Ishikawa (cell line): ENCODE measurements around the gene TUBB6.

ENCODE experiments used
- CEBPB ChIP-seq: IDR thresholded peaks from 2 replicates; pipeline ENCODE4 v1.6.1; 2012
- CREB1 ChIP-seq: IDR thresholded peaks from 2 replicates; pipeline ENCODE4 v1.6.1; 2012; ENCODE audit warnings: low read depth
- EGR1 ChIP-seq: IDR thresholded peaks from 2 replicates; pipeline ENCODE4 v1.6.1; 2012
- EP300 ChIP-seq: IDR thresholded peaks from 2 replicates; pipeline ENCODE4 v1.6.1; 2012; ENCODE audit warnings: borderline replicate concordance
- FOXM1 ChIP-seq: IDR thresholded peaks from 2 replicates; pipeline ENCODE4 v1.6.1; 2012; ENCODE audit warnings: low read depth, borderline replicate concordance
- NFIC ChIP-seq: IDR thresholded peaks from 2 replicates; pipeline ENCODE4 v1.6.1; 2012
- RAD21 ChIP-seq: IDR thresholded peaks from 2 replicates; pipeline ENCODE4 v1.6.1; 2012; ENCODE audit warnings: low read depth
- TAF1 ChIP-seq: IDR thresholded peaks from 2 replicates; pipeline ENCODE4 v1.6.1; 2012; ENCODE audit warnings: low read depth, mild to moderate bottlenecking
- TEAD4 ChIP-seq: IDR thresholded peaks from 2 replicates; pipeline ENCODE4 v1.6.1; 2012
- YY1 ChIP-seq: IDR thresholded peaks from 2 replicates; pipeline ENCODE4 v1.6.1; 2012; ENCODE audit warnings: low read depth
- TF ChIP-seq, protein P1 (sequence below): IDR thresholded peaks from 2 replicates; pipeline ENCODE4 v1.6.1; 2012
- TF ChIP-seq, protein P2 (sequence below): IDR thresholded peaks from 2 replicates; pipeline ENCODE4 v1.6.1; 2012; ENCODE audit warnings: low read depth, mild to moderate bottlenecking
- TF ChIP-seq, protein P3 (sequence below): IDR thresholded peaks from 2 replicates; pipeline ENCODE4 v1.6.1; 2012

DNA sequence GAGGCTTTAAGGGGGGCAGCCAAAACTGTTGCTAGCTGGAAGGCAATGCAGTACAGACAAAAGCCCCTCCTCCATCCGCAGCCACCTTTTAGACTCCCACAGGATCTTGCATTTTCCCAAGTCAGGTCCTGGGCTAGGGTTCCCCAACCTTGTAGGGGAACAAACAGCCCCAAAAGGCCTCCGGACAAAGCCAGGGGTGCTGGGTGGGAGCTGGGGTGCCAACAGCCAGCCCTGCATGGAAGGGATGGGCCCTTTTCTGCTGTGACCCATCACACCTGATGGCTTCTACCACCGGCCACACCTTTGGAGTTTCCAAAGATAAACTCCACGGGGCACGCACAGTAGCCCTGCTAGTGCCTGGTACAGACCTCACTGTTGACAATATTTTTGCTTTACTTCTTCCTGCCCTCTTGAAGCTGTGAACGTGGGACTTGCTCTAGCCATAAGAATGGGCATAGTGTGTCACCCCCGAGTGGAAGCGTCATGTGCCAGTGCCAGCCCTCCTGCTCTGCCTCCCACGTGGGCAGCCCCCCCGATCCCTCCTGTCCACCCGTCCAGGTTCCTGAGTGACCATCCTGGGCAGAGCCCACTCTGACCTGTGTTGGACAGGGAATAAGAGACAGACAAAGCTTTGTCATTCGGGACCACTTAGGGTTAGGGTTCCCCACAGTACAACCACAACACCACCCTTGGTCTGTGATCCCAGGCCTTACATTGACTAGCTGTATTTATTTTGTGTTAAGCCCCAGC, 18.8 kb downstream of the TUBB6 start:
- TF ChIP-seq TEAD4 (no peak), CEBPB (no peak), EP300 (no peak), RAD21 (no peak), EGR1 (no peak), FOXM1 (no peak), NFIC (no peak), TAF1 (no peak), CREB1 (no peak), YY1 (no peak)
- TF ChIP-seq, protein P1, sequence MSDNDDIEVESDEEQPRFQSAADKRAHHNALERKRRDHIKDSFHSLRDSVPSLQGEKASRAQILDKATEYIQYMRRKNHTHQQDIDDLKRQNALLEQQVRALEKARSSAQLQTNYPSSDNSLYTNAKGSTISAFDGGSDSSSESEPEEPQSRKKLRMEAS: no peak
- TF ChIP-seq, protein P2, sequence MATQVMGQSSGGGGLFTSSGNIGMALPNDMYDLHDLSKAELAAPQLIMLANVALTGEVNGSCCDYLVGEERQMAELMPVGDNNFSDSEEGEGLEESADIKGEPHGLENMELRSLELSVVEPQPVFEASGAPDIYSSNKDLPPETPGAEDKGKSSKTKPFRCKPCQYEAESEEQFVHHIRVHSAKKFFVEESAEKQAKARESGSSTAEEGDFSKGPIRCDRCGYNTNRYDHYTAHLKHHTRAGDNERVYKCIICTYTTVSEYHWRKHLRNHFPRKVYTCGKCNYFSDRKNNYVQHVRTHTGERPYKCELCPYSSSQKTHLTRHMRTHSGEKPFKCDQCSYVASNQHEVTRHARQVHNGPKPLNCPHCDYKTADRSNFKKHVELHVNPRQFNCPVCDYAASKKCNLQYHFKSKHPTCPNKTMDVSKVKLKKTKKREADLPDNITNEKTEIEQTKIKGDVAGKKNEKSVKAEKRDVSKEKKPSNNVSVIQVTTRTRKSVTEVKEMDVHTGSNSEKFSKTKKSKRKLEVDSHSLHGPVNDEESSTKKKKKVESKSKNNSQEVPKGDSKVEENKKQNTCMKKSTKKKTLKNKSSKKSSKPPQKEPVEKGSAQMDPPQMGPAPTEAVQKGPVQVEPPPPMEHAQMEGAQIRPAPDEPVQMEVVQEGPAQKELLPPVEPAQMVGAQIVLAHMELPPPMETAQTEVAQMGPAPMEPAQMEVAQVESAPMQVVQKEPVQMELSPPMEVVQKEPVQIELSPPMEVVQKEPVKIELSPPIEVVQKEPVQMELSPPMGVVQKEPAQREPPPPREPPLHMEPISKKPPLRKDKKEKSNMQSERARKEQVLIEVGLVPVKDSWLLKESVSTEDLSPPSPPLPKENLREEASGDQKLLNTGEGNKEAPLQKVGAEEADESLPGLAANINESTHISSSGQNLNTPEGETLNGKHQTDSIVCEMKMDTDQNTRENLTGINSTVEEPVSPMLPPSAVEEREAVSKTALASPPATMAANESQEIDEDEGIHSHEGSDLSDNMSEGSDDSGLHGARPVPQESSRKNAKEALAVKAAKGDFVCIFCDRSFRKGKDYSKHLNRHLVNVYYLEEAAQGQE: no peak
- TF ChIP-seq, protein P3, sequence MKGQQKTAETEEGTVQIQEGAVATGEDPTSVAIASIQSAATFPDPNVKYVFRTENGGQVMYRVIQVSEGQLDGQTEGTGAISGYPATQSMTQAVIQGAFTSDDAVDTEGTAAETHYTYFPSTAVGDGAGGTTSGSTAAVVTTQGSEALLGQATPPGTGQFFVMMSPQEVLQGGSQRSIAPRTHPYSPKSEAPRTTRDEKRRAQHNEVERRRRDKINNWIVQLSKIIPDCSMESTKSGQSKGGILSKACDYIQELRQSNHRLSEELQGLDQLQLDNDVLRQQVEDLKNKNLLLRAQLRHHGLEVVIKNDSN: no peak
